ENCODE measurements around the gene CLASP1.

The CLASP1 gene

GRCh38 chr2:121359716-121360565 is 289.3 kb downstream of the CLASP1 start:
- no peaks in the 10 kb centered on the region for H3K27me3 ChIP-seq (ENCODE audit: insufficient read depth, low read depth)

GRCh38 chr2:121359170-121359569 is 290.1 kb downstream of the CLASP1 start:
- H3K4me3 ChIP-seq (IDR thresholded peaks at IDR 0.05; ENCODE audit: insufficient read depth, low read depth, low read length) = no peak overlapping the region
- no peak for TF ChIP-seq CTCF (conservative IDR thresholded peaks at IDR 0.05; ENCODE audit: low read depth, low read length)
- no peaks in the 10 kb centered on the region for H3K4me1 ChIP-seq (ENCODE audit: low read depth, poor library complexity, severe bottlenecking)
- no peak overlapping the region for H2AFZ ChIP-seq (ENCODE audit: low read depth)
- no peak overlapping the region for H3K9ac ChIP-seq
- H3K79me2 ChIP-seq (ENCODE audit: insufficient read depth, low read depth) = no peaks in the 10 kb centered on the region
- H4K20me1 ChIP-seq (ENCODE audit: insufficient read depth) = no peaks in the 10 kb centered on the region
- no peaks in the 10 kb centered on the region for H3K36me3 ChIP-seq (ENCODE audit: insufficient read depth)
- H3K4me2 ChIP-seq = no peak overlapping the region
- H3K27me3 ChIP-seq (ENCODE audit: insufficient read depth, low read depth) = no peaks in the 10 kb centered on the region
- no peak overlapping the region for H3K27ac ChIP-seq

More at GRCh38 chr2:121359716-121360565, 289.3 kb downstream of the CLASP1 start:
- Histone ChIP-seq H3K9ac (no peak overlapping the region), H2AFZ (ENCODE audit: low read depth) (no peak overlapping the region), H4K20me1 (ENCODE audit: insufficient read depth) (no peaks in the 10 kb centered on the region), H3K36me3 (ENCODE audit: insufficient read depth) (no peaks in the 10 kb centered on the region), H3K4me1 (ENCODE audit: low read depth, poor library complexity, severe bottlenecking) (no peaks in the 10 kb centered on the region), H3K4me2 (no peak overlapping the region), H3K27ac (no peak overlapping the region), H3K79me2 (ENCODE audit: insufficient read depth, low read depth) (no peaks in the 10 kb centered on the region), H3K4me3 (IDR thresholded peaks at IDR 0.05; ENCODE audit: insufficient read depth, low read depth, low read length) (no peak overlapping the region)
- no peak for TF ChIP-seq CTCF (conservative IDR thresholded peaks at IDR 0.05; ENCODE audit: low read depth, low read length)

GRCh38 chr2:121358291-121358690 is 291.0 kb downstream of the CLASP1 start:
- H3K4me2 ChIP-seq = no peak overlapping the region
- no peaks in the 10 kb centered on the region for H3K36me3 ChIP-seq (ENCODE audit: insufficient read depth)
- H3K79me2 ChIP-seq (ENCODE audit: insufficient read depth, low read depth) = no peaks in the 10 kb centered on the region
- H3K4me3 ChIP-seq (IDR thresholded peaks at IDR 0.05; ENCODE audit: insufficient read depth, low read depth, low read length) = no peak overlapping the region
- no peak overlapping the region for H3K9ac ChIP-seq
- no peaks in the 10 kb centered on the region for H3K4me1 ChIP-seq (ENCODE audit: low read depth, poor library complexity, severe bottlenecking)
- H2AFZ ChIP-seq (ENCODE audit: low read depth) = no peak overlapping the region
- no peak for TF ChIP-seq CTCF (conservative IDR thresholded peaks at IDR 0.05; ENCODE audit: low read depth, low read length)
- no peak overlapping the region for H3K27ac ChIP-seq
- H3K27me3 ChIP-seq (ENCODE audit: insufficient read depth, low read depth) = no peaks in the 10 kb centered on the region
- H4K20me1 ChIP-seq (ENCODE audit: insufficient read depth) = no peaks in the 10 kb centered on the region

GRCh38 chr2:121356058-121356640 is 293.1 kb downstream of the CLASP1 start:
- no peaks in the 10 kb centered on the region for H3K79me2 ChIP-seq (ENCODE audit: insufficient read depth, low read depth)
- no peaks in the 10 kb centered on the region for H3K36me3 ChIP-seq (ENCODE audit: insufficient read depth)
- H3K4me3 ChIP-seq (IDR thresholded peaks at IDR 0.05; ENCODE audit: insufficient read depth, low read depth, low read length) = no peak overlapping the region
- H3K27ac ChIP-seq = no peak overlapping the region
- H3K27me3 ChIP-seq (ENCODE audit: insufficient read depth, low read depth) = no peaks in the 10 kb centered on the region
- no peak overlapping the region for H3K9ac ChIP-seq
- H4K20me1 ChIP-seq (ENCODE audit: insufficient read depth) = no peaks in the 10 kb centered on the region
- no peaks in the 10 kb centered on the region for H3K4me1 ChIP-seq (ENCODE audit: low read depth, poor library complexity, severe bottlenecking)
- H2AFZ ChIP-seq (ENCODE audit: low read depth) = no peak overlapping the region
- no peak overlapping the region for H3K4me2 ChIP-seq
- peak; percentile 53 for TF ChIP-seq CTCF (conservative IDR thresholded peaks at IDR 0.05; ENCODE audit: low read depth, low read length)

Measured in KMS-11 (cell line).